NCI-H1092 treated with DMSO at 0.1 percent for 48 hours (cell line): ENCODE results near the gene LRRC7.

Experiments
- DNase-seq: peaks from one replicate; lab custom pipeline; 2025; lab: John Stamatoyannopoulos, UW

The LRRC7 gene

DNA sequence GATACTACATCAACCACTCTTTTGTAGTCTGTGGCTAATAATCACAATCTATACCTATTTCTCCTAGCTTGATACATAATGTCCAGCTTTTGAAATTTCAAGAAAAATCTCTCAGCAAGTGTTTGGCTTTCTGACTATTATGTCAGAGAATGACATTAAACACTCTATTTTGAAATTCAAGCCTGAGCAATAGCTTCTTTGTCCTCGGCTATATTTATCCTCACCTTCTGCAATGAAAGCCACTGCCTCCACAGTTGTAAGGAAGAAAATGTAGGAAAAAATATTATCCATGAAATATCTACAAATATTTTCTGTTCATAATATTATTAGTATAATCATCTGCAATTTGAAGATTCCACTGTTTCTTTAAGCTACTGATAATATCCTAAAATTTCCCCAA lies 22.1 kb downstream of the LRRC7 start:
- DNase-seq, result no peak

GRCh38 chr1:69592341-69592740 lies 24.6 kb downstream of the LRRC7 start:
- no peak for DNase-seq

- no peak for DNase-seq
Measured at GRCh38 chr1:69595486-69595885, 27.8 kb downstream of the LRRC7 start.

DNA sequence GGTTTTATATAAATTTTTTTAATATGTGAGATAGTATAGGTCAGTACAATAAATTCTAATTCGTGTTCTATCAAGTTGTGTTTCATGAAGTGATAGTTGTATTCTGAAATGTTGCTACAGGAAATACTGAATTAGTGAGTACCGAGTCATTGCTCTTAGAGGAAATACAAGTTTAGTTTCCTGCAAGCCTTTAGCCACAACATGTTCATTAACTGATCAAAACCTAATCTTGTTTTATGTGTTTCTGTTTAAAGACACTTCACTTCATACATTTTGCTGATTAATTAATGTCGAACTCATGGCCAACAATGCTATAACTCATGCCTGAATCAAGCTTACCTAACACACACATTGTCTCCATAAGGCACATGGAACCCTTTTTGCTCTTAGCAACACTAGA lies 43.6 kb downstream of the LRRC7 start:
- no peak for DNase-seq

GRCh38 chr1:69613414-69613813 lies 45.7 kb downstream of the LRRC7 start:
- DNase-seq, result no peak

- DNase-seq, result no peak
Measured at GRCh38 chr1:69638673-69639072, 71.0 kb downstream of the LRRC7 start.

- DNase-seq, result no peak
Measured at GRCh38 chr1:69639159-69639558, 71.4 kb downstream of the LRRC7 start.

- DNase-seq, result no peak
Measured at GRCh38 chr1:69643266-69643665, 75.5 kb downstream of the LRRC7 start.

DNA sequence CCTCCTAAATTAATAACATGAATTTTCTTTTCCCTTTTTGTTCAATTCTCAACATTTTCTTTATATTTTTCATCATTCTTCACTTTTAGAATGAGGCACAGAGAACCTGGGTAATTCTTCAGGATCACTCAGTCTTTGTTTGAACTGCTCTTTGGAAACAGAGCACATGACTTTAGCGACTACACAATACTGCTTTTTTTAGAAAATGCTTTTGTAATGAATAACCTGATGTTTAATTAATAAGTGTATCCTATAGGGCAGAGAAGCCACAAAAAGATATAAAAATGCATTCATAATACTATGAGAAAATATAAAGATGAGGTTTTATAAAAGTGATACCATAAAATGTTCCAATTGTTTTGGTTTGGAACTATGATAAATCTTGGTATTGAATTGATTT lies 77.8 kb downstream of the LRRC7 start:
- DNase-seq, result no peak

DNA sequence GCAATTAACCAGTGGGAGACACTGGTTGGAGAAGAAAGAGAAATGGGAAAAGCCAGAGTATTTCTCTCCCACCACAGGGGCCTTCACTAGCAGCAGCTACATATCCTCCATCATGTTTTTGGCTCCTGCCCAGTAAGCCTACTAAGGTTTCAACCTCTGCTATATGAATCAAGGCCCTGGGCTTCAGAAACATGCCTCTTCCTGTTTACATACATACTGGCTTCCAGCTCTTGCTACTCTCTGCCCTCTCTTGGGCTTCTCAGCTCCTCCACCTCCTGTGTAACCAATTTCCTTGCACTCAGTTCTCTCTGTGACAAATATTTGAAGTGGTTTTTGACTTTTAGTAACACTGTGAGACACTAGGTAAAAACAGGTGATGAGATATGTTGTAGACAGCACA lies 80.8 kb downstream of the LRRC7 start:
- peak; percentile 19 for DNase-seq

DNA sequence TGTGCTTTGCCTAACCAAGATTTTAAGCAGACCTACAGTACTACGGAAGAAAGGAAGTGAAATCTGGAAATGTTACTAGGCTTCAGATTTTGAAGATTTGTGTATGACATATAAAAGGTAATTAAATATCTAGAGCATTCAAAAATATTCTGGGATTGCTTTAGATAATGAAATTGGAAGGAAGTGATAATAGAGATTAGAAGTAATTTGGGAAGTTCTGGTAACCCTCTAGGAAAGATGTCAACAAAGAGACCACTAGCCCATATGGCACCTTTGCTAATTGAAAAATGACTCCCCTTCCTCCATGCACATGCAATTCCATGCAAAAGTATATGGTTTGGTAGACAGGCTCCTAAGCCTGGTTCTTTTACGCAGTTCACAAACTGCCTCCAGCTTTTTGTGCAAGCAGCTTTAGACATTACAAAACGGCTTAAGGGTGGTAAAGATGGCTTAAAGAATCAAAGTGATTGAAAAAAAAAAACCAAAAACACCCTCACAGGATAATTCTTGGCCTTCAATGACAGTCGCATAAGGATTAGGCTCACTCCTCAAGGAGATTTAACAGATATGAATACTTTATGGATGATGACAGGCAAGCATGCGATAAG lies 81.8 kb downstream of the LRRC7 start:
- no peak for DNase-seq

GRCh38 chr1:69650779-69651178 lies 83.1 kb downstream of the LRRC7 start:
- DNase-seq, result no peak

DNA sequence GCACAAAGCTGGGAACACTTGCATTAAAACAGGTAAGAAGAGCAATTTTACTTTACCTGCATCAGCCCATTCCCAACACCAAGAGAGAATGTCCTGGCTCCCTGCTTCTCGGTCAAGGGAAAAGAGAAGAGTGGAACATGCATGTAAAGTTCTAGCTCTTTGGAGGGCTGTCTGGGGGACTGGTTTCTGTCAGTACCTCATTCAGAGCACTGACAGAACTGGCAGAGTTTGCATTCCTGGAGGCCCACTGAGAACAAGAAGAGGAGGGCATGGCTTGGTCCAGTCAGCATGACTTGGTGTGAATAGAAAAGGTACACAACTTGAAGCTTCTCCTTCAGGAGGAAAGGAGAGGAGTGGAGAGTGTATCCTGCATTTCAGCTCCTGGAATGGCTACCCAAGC lies 83.9 kb downstream of the LRRC7 start:
- DNase-seq, result no peak

GRCh38 chr1:69657971-69658370 lies 90.2 kb downstream of the LRRC7 start:
- no peak for DNase-seq

GRCh38 chr1:69661686-69662085 lies 94.0 kb downstream of the LRRC7 start:
- DNase-seq, result no peak

DNA sequence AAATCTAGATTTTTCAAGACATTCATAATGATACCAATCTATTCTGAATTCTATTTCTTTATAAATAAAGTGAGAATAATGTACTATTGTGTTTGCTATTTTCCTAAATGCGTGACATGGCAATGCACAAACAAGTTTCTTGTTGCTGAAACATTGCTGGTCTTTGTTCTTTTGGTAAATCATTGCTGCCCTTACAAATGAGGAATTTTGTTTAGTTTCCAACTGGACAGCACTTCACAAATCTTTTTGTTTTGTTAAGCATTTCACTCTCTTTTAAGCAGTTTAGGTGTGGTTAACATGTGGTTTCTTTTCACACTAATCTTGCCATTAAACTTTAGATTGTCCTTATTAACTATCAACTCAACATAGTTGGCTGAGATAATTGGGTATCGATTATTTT lies 94.6 kb downstream of the LRRC7 start:
- DNase-seq, result no peak

DNA sequence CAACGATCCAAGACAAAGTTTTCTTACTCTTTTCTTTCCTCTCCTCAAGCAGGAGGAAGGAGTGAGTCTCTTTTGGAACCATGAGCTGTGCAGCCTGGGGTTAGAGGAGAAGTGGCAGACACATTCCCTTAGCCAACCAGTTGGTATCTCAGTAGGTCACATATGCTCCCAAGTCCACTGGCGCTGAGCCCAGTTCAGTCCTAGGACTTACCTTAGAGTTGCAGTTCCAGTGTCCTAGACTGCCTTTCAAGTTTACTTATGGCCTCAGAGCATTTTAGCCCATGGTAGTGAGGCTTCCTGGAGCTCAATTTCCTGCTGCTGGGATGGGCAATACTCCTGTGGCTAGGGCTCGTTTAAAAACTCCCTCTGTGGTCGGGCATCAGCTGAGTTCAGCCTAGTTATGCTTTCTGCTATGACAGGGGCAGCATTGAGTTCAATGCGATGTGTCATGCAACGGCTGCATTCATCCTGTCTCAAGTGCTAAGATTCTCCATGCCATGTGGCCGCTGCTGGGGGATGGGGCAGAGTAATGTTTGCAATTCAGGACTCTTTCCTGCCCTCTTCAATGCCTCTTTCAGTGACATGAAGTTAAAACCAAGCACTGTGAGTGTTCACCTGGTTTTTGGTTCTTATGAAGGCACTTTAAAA lies 103.8 kb downstream of the LRRC7 start:
- no peak for DNase-seq

DNA sequence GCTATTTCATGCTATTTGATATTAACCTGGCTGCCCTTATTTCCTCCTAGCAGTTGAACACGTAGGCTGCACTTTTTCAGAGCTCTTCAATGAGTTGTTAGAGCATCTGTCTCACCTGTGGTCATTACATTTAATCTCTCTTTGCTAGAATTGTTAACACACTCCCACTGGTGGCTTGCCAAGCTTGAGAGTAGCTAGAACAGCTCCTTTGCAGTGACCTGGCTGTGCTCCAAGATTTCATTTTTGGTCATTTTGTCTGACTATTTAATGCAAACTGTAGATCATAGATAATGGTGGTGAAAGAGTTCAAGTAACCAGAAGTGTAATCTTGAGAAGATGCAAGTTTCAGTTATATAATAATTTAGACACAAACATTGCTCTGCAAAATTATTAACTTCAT lies 105.6 kb downstream of the LRRC7 start:
- peak; percentile 33 for DNase-seq

DNA sequence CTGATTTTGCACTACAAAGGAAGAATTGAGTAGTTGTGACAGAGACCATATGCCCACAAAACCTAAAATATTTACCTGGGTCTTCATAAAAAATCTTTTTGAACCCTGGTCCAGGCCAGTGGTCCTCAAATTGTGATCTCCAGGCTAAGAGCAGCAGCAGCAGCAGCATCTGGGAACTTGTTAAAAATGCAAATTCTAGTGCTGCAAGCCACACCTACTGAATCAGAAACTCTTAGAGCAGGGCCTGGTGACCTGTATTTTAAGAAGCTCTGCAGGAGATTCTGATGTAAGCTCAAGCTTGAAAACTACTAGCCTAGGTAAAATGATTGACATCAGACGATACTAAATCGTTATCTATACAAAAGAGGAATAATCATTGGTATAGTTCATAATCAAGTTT lies 112.2 kb downstream of the LRRC7 start:
- DNase-seq, result no peak

DNA sequence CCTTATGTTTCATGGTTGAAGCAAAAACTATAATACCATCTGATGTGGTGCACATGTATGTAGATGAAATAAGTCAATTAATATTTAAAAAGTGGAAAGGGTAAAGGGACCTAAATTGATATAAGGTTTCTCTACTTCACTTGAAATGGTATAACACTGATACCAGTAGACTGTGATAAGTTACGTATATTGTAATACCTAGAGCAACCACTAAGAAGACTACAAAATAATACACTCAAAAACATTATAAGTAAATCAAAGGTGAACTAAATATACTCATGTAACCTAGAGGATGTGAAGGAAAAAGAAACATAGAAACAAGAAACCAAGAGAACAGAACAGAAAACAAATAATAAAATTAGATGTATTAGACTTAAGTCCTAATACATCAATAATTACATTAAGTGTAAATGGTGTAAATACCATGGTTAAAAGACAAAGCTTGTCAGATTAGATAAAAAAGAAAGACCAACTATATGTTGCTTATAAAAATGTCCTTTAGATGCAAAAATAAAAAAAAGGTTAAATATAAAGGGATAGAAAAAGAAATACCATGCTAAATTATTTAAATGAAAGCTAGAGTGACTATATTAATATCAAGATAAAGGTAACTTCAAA lies 118.8 kb downstream of the LRRC7 start:
- DNase-seq, result no peak

DNA sequence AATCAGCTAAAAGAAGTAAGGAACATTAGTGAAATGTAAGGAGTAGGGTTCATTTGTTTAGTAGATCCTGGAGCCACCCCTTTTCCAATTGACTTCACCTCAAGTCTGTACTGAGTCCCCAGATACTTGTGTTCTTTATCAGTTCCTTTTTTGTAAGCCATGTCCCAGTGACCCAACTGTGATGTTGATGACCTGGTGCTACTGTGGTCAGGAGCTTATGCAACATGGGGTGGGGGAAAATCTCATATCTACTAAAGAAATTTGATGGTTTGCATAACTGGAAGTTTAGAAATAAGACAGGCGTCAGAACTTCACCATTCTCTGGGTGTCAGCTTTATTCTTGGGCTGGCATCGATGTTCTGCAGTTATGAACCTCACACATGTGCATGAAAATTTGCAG lies 120.5 kb downstream of the LRRC7 start:
- no peak for DNase-seq

GRCh38 chr1:69691179-69691578 lies 123.5 kb downstream of the LRRC7 start:
- no peak for DNase-seq

DNA sequence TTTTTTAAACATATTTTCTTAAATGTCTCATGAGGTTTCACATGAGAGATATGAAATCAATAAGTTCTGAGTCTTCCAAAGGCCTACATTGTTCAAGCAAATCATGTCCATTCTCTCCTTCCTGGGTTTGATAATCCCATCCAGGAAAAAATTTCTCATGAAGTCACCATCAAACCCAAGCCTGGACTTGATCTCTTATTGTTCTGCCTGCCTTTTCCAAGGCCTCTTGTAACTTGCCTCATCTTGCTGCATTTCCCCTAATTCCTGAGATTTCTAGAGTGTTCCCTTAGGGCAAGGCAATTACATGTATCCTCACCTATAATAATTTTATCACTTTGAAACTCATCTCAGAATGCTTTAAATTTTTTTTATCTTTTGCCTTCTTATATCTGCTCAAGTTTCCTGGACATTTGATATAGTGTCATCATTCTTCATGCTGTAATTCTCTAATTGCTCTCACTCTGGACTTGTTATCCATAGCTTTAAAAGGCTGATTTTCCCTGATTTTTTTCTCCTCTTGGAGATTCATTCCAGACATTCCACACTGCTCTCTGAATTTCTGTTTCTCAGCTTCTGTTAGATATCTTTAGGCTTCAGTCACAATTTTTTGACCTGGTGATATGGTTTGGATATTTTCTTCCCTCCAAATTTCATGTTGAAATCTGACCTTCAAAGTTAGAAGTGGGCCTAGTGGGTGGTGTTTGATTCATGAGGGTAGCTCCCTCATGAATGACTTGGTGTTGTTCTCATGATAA lies 126.4 kb downstream of the LRRC7 start:
- no peak for DNase-seq
